Stimulated activated CD4-positive, alpha-beta T cell treated with anti-CD3 and anti-CD28 coated beads, TNF-alpha, amount 100 ng/mL, for 1 hour (primary cell): ENCODE measurements around the gene CCDC159.
A peak's percentile ranks its signal among the peaks of the same experiment; 100 is the strongest.
"Not testable (repeated sequence)": the region's sequence is repeated elsewhere in the genome, so short reads cannot be mapped to it uniquely, and the experiment has no call there.

Source experiments
- DNase-seq, 3 donors: peaks; one replicate each; pipeline ENCODE4 v3.0.0-alpha.2; 2020; ENCODE audit warnings: low read depth in 3 of 3, low spot score in 1 of 3

CCDC159 gene

GRCh38 chr19:11346104-11346940 lies at the start of gene CCDC159, which contains the start of gene TMEM205:
TSS of gene CCDC159 (plus strand) at chr19:11346519. CDS start at chr19:11346607, 88 bp downstream.
TSS of gene TMEM205 (minus strand) at chr19:11346268. CDS start at chr19:11345619, 649 bp downstream.
- peak; percentile 94 to 96 (median 94) for DNase-seq

- no peak for DNase-seq
Measured at GRCh38 chr19:11299946-11300810, 46.1 kb upstream of the CCDC159 start.

- no peak for DNase-seq
Measured at GRCh38 chr19:11300811-11301120, 45.6 kb upstream of the CCDC159 start.

- DNase-seq, result no peak
Measured at GRCh38 chr19:11304936-11305335, 41.4 kb upstream of the CCDC159 start.

- no peak for DNase-seq
Measured at GRCh38 chr19:11306337-11306736, 40.0 kb upstream of the CCDC159 start.

- DNase-seq, result not testable (repeated sequence)
Measured at GRCh38 chr19:11320278-11320995, 25.9 kb upstream of the CCDC159 start.

GRCh38 chr19:11321191-11322126 lies 24.9 kb upstream of the CCDC159 start:
- no peak for DNase-seq

GRCh38 chr19:11322269-11323024 lies 23.9 kb upstream of the CCDC159 start:
- DNase-seq, result no peak

- DNase-seq, result no peak
Measured at GRCh38 chr19:11323601-11324078, 22.7 kb upstream of the CCDC159 start.

- no peak for DNase-seq
Measured at GRCh38 chr19:11324079-11324661, 22.1 kb upstream of the CCDC159 start.

GRCh38 chr19:11324748-11325389 lies 21.4 kb upstream of the CCDC159 start:
- no peak for DNase-seq

- no peak for DNase-seq
Measured at GRCh38 chr19:11325544-11325943, 20.8 kb upstream of the CCDC159 start.

- DNase-seq, result no peak
Measured at GRCh38 chr19:11330127-11330526, 16.2 kb upstream of the CCDC159 start.

- DNase-seq, result no peak
Measured at GRCh38 chr19:11331502-11331901, 14.8 kb upstream of the CCDC159 start.

GRCh38 chr19:11332822-11333221 lies 13.5 kb upstream of the CCDC159 start:
- no peak for DNase-seq

- not testable (repeated sequence) for DNase-seq
Measured at GRCh38 chr19:11333838-11334237, 12.5 kb upstream of the CCDC159 start.

- DNase-seq, result no peak
Measured at GRCh38 chr19:11335449-11336146, 10.7 kb upstream of the CCDC159 start.

- no peak for DNase-seq
Measured at GRCh38 chr19:11337080-11337479, 9.2 kb upstream of the CCDC159 start.
